ENCODE data around the gene NAV2. TPM values are rescaled to one million over a fixed set of nuclear protein-coding genes. Genes with fewer than 3 reads are reported as not detected.

The NAV2 gene
- total RNA-seq, 2 donors from 2014 or later = 21.3 to 45.3 TPM

- no peaks in the 10 kb centered on the region for H3K9me3 ChIP-seq
- no peak overlapping the region for H3K27ac ChIP-seq
- H3K4me1 ChIP-seq = no peaks in the 10 kb centered on the region
- no peak overlapping the region for H3K9ac ChIP-seq (ENCODE audit: low read depth in 2 of 2, low read length in 2 of 2)
- no peak for DNase-seq
- intact Hi-C loops (cut with DNase I) = no loop called here
- no peak for TF ChIP-seq CTCF (IDR thresholded peaks at IDR 0.05)
- no peaks in the 10 kb centered on the region for H3K27me3 ChIP-seq
- no peak overlapping the region for H3K4me3 ChIP-seq
- no peaks in the 10 kb centered on the region for H3K36me3 ChIP-seq
These were observed 199.7 kb downstream of the NAV2 start for GRCh38 chr11:19912115-19912957.

- no peaks in the 10 kb centered on the region for H3K27me3 ChIP-seq
- no peak for DNase-seq
- H3K4me3 ChIP-seq = no peak overlapping the region
- H3K9me3 ChIP-seq = no peaks in the 10 kb centered on the region
- no peaks in the 10 kb centered on the region for H3K36me3 ChIP-seq
- H3K27ac ChIP-seq = no peak overlapping the region
- no peak for TF ChIP-seq CTCF (IDR thresholded peaks at IDR 0.05)
- intact Hi-C loops (cut with DNase I) = no loop called here
- H3K9ac ChIP-seq (ENCODE audit: low read depth in 2 of 2, low read length in 2 of 2) = no peak overlapping the region
- no peaks in the 10 kb centered on the region for H3K4me1 ChIP-seq
These were observed 200.6 kb downstream of the NAV2 start for GRCh38 chr11:19912958-19913892.

GRCh38 chr11:19913893-19914249 is 201.2 kb downstream of the NAV2 start:
- H3K9me3 ChIP-seq = no peaks in the 10 kb centered on the region
- H3K27ac ChIP-seq = no peak overlapping the region
- H3K9ac ChIP-seq (ENCODE audit: low read depth in 2 of 2, low read length in 2 of 2) = no peak overlapping the region
- intact Hi-C loops (cut with DNase I) = no loop called here
- no peak for TF ChIP-seq CTCF (IDR thresholded peaks at IDR 0.05)
- no peak overlapping the region for H3K4me3 ChIP-seq
- no peaks in the 10 kb centered on the region for H3K4me1 ChIP-seq
- no peaks in the 10 kb centered on the region for H3K36me3 ChIP-seq
- DNase-seq = no peak
- no peaks in the 10 kb centered on the region for H3K27me3 ChIP-seq

- Histone ChIP-seq H3K27me3 (no peaks in the 10 kb centered on the region), H3K9me3 (no peaks in the 10 kb centered on the region), H3K27ac (no peak overlapping the region), H3K9ac (ENCODE audit: low read depth in 2 of 2, low read length in 2 of 2) (no peak overlapping the region), H3K4me1 (no peaks in the 10 kb centered on the region), H3K4me3 (no peak overlapping the region), H3K36me3 (no peaks in the 10 kb centered on the region)
- DNase-seq = no peak
- TF ChIP-seq CTCF (IDR thresholded peaks at IDR 0.05) = no peak
- intact Hi-C loops (cut with DNase I) = no loop called here
These were observed 203.2 kb downstream of the NAV2 start for GRCh38 chr11:19915808-19916207.

GRCh38 chr11:19917069-19917468 is 204.4 kb downstream of the NAV2 start:
- no peaks in the 10 kb centered on the region for H3K4me1 ChIP-seq
- intact Hi-C loops (cut with DNase I) = no loop called here
- no peak for TF ChIP-seq CTCF (IDR thresholded peaks at IDR 0.05)
- H3K9ac ChIP-seq (ENCODE audit: low read depth in 2 of 2, low read length in 2 of 2) = no peak overlapping the region
- no peak overlapping the region for H3K27ac ChIP-seq
- no peaks in the 10 kb centered on the region for H3K27me3 ChIP-seq
- H3K9me3 ChIP-seq = no peaks in the 10 kb centered on the region
- DNase-seq = no peak
- H3K4me3 ChIP-seq = no peak overlapping the region
- no peaks in the 10 kb centered on the region for H3K36me3 ChIP-seq

All from colonic mucosa (tissue), 4 donors.